GM10248 (cell line): ENCODE measurements around the gene OVAAL.

Source experiments
- CTCF ChIA-PET: fragments of 300-600 bp; sonication (Branson Sonifier 250); formaldehyde crosslinking; extraction: SDS; loops from one replicate; lab custom pipeline; 2021; ENCODE audit warnings: antibody characterized with exemption; lab: Yijun Ruan, JAX
- POLR2A ChIA-PET: fragments of 350-650 bp; sonication (Branson Sonifier 250); formaldehyde crosslinking; extraction: SDS; loops from one replicate; lab custom pipeline; 2020; ENCODE audit warnings: antibody characterized with exemption; lab: Yijun Ruan, JAX
- DNase-seq: peaks from one replicate; pipeline ENCODE4 v3.0.0; 2012; ENCODE audit errors: extremely low spot score
- TF ChIP-seq, protein P1 (sequence below): IDR thresholded peaks from 2 replicates; pipeline ENCODE4 v1.5.1; 2012; ENCODE audit warnings: mild to moderate bottlenecking, low read depth; ENCODE audit errors: extremely low read depth, missing control alignments, control extremely low read depth

Gene OVAAL

DNA sequence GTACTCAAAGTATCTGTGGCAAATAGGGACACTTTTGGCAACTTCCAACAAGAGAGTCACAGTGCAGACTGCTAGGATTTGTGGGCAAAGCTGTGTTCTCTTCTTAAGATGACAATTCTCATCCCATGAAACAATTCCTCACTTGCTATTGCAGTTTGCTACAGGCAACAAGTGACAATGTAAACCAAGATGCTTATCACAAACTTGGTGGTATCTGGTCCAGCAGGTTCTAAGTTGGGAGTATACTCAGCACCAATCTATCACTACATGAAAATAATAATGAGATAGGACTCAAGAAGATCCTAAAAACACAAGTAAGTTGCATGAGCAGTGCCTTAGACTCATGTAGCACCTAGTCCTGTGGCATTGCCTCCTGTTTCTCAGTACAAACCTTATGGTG lies 3.4 kb upstream of the OVAAL start:
- POLR2A ChIA-PET = no interaction called here
- TF ChIP-seq, protein P1, sequence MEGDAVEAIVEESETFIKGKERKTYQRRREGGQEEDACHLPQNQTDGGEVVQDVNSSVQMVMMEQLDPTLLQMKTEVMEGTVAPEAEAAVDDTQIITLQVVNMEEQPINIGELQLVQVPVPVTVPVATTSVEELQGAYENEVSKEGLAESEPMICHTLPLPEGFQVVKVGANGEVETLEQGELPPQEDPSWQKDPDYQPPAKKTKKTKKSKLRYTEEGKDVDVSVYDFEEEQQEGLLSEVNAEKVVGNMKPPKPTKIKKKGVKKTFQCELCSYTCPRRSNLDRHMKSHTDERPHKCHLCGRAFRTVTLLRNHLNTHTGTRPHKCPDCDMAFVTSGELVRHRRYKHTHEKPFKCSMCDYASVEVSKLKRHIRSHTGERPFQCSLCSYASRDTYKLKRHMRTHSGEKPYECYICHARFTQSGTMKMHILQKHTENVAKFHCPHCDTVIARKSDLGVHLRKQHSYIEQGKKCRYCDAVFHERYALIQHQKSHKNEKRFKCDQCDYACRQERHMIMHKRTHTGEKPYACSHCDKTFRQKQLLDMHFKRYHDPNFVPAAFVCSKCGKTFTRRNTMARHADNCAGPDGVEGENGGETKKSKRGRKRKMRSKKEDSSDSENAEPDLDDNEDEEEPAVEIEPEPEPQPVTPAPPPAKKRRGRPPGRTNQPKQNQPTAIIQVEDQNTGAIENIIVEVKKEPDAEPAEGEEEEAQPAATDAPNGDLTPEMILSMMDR = no peak
- CTCF ChIA-PET = no interaction called here
- DNase-seq = no peak

DNA sequence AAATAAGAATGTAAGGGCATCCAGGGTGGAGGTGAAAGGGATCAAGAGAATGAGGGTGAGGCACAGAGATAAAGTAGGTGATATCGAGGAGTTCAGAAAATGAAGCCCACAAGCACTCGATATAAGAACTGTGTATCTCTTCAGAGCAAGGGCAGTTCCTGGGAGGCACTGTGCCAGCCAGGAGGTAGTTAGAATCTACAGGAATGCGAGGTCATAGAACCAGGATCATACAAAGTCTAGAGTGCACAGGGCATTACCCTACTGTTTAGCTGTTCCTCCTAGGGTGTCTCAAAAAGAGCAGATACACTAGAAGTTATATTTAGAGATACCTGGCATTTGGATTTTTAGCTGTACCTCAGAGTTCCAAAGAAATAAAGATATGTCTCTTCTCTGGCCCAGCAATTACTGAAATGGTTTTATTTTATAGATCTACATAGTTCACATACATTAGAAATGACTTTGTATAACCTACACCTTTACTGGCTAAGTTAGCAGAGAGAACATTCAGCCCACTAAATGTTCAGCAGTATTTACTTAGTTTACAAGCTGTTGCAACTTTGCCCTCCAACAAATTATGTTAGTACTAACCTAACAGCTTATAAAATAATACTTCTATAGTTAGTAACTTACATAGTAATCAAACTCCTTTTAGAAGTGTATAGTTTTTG lies 1.6 kb downstream of the OVAAL start:
- CTCF ChIA-PET = interaction anchor here (1.4 kb wide), 1 partner anchor 21 kb away, joined by 3 read pairs; no protein-coding TSS in a partner anchor
- no peak for DNase-seq
- TF ChIP-seq, protein P1 = no peak
- POLR2A ChIA-PET = no interaction called here

DNA sequence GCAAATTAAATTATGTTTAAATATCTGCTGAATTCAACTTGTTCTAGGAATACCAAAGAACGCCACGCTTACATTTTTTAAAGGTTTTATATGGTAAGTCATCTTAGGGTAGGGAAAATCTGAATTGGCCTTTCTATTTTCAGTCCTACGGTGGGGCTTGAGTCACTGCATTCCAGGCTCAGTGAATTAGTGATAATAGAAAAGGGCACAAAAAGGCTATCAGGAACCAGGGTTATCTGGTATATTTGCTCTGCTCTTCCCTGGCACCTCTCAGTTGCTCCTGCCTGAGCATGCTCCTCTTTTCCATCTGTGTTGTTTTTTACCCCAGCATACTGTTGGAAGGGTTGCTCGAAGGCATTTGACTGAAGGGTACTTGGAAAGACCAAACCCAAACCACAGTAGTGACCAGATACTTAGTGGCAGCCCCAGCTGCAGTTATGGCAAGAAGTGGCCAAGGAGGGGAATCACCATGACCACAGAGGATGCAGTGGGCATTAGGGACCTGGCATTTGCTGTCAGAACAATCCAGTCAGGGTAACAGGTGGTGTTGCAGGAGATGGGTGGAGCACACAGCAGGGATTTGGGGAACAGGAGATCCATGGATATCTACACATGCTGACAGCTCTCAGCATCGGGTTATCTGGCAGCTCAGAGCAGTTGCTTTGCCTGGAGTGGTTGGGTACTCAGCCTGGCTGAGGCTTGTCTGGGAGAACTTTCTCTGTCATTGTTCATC lies 2.3 kb downstream of the OVAAL start:
- TF ChIP-seq, protein P1 = no peak
- ChIA-PET CTCF (interaction anchor here (1.4 kb wide), 1 partner anchor 20 kb away, joined by 3 read pairs; no protein-coding TSS in a partner anchor), POLR2A (no interaction called here)
- no peak for DNase-seq

DNA sequence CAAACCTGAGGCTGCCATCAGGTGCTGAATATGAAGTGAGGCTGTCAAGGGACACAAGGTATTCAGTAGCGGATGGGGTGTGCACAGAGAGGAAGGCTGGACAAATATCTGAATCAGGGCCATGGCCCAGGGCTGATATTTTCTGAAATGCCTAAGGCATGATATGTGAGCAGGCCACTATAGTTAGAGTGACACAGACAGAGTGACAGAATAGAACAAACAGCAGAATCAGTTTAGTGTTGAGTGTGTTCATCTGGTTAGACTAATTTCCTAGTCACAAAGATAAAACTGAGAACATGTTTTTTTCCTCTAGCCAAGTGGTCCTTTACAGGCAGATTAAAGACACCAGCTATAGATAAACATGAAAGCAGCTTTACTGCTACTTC lies 3.9 kb downstream of the OVAAL start:
- CTCF ChIA-PET = interaction anchor here (1.6 kb wide), 1 partner anchor 9 kb away, joined by 3 read pairs; no protein-coding TSS in a partner anchor
- TF ChIP-seq, protein P1 = no peak
- POLR2A ChIA-PET = no interaction called here
- no peak for DNase-seq

GRCh38 chr1:180563026-180563827 lies 4.5 kb downstream of the OVAAL start:
- TF ChIP-seq, protein P1 = no peak
- ChIA-PET CTCF (interaction anchor here (1.0 to 1.6 kb wide), 2 partner anchors 9 to 28 kb away, joined by 3 read pairs; no protein-coding TSS in a partner anchor), POLR2A (no interaction called here)
- DNase-seq = no peak
